Renal cortical epithelial cell (primary cell): ENCODE results near the gene TMEM213. TPM values are rescaled to one million over a fixed set of nuclear protein-coding genes. Genes with fewer than 3 reads are reported as not detected.
"Not testable (repeated sequence)": the region's sequence is repeated elsewhere in the genome, so short reads cannot be mapped to it uniquely, and the experiment has no call there.

ENCODE experiments used
- DNase-seq: peaks from one replicate; pipeline ENCODE4 v3.0.0-alpha.2; 2011; ENCODE audit warnings: low read depth
- total RNA-seq: library from RNA; depleted of rRNA; stranded (reverse); fragments of >200 nt; gene quantifications from 2 replicates; pipeline ENCODE4 v1.2.3, GENCODE V29; 2014

Gene TMEM213
- total RNA-seq, 1 donor from 2014 or later, result 1.2 TPM

GRCh38 chr7:138797046-138797445 lies 748 bp upstream of the TMEM213 start:
- DNase-seq, result not testable (repeated sequence)

DNA sequence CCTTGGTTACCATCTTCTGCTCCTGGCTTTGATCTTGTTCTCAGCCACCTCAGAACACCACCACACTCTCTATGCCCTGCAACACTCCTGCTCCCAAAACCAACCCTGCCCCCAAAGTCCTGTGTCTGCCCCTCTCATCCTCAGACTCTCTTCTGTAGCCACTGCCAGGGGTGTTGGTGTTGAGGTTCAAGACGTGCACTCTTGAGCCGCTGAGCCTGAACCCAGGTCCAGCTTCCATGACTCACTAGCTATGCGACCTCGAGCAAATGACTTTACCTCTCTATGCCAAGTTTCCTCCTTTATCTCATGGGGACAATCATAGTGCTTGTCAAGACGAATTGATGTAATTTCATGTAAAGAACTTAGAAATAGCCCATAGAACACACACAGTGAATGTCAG lies 1.0 kb downstream of the TMEM213 start:
- peak; percentile 25 for DNase-seq

GRCh38 chr7:138799336-138800000 lies 1.7 kb downstream of the TMEM213 start:
- peak; percentile 88 for DNase-seq

- no peak for DNase-seq
Observed at GRCh38 chr7:138801256-138801655, 3.5 kb downstream of the TMEM213 start.

DNA sequence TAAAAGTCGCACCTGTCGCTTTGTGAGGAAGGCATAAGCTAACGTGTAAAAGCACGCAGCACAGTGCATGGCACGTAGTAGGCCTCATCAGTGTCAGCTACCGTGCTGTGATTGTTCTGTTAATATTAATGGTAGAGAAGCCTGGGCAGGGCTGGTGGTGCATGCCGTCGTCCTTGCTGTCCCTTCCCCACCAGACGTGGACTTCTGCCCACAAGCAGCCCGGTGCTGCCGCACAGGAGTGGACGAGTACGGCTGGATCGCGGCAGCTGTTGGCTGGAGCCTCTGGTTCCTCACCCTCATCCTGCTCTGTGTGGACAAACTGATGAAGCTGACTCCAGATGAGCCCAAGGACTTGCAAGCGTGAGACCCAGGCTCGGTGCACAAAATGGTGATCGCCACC lies 4.9 kb downstream of the TMEM213 start:
- DNase-seq, result no peak

DNA sequence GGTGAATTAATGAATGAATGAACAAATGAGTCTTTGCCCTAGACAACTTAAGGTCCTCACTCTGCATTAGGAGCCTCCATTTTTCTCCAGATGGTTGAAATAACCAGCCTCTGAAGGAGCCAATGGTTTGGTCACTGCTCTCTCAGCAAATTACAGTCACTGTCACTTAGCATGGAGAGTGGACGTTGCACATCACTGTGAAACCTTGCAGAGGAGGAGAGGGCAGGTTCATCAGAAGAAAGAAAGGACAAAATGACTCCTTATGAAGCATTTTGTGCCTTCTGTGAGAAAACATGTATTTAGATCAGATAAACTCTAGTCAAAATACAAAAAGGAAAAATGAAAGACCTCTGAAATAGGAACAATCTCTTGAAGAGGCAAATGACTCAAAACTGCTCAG lies 6.8 kb downstream of the TMEM213 start:
- no peak for DNase-seq

GRCh38 chr7:138809346-138809745 lies 11.6 kb downstream of the TMEM213 start:
- no peak for DNase-seq

DNA sequence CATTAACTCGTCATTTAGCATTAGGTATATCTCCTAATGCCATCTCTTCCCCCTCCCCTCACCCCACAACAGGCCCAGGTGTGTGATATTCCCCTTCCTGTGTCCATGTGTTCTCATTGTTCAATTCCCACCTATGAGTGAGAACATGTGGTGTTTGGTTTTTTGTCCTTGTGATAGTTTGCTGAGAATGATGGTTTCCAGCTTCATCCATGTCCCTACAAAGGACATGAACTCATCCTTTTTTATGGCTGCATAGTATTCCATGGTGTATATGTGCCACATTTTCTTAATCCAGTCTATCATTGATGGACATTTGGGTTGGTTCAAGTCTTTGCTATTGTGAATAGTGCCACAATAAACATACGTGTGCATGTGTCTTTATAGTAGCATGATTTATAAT lies 13.5 kb downstream of the TMEM213 start:
- not testable (repeated sequence) for DNase-seq

DNA sequence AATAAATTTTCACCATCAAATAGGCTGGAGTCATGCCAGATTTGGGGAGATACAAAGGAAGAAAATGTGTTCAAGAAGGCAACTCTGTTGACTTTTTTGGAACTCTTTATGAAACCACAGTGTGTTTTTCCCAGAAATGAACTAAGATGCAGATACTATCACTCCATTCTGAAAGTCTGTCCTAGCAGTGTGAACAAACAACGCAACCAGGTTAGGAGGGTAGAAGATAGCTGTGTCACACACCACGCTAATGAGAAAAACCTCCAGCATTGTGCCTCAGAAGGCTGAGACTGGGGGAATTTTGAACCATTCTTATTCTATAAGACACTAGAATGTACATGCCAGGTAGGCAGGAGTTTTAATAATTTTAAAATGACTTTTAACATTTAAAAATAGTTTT lies 16.2 kb downstream of the TMEM213 start:
- DNase-seq, result no peak

DNA sequence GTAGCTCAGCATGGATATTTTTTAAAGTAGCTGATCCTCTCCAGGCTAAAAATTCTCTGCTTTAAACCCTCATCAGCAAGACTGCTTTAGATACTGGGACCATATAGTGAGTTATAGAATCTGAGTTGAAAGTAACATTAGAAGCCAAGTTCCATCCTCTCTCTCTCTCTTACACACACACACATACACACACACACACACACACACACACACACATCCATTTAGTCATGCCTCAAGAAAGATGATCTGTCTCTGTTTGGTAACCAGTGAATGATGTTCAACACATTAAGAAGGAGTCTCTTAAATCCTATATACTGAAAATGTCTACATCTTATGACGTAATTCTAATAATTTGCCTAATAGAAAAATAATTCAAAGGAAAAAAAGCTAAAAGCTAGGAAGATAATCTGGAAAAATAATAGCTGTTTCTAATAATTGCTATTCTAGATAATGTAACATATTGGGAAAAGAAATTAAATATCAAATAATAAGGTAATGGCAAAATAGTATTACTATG lies 17.1 kb downstream of the TMEM213 start:
- peak; percentile 4 for DNase-seq

DNA sequence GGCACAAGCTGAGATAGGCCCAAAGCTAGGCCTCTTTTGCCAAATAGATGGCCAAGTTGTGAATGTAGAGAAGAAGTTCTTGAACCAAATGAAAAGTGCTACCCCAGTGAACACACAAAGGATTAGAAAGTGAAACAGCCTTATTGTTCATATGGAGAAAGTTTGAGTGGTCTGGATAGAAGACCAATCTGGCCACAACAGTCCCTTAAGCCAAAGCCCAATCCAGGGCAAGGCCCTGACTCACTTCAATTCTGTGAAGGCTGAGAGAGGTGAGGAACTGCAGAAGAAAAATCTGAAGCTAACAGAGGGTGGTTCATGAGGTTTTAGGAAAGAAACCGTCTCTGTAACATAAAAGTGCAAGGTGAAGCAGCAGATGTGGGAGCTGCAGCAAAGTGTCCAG lies 18.9 kb downstream of the TMEM213 start:
- no peak for DNase-seq

DNA sequence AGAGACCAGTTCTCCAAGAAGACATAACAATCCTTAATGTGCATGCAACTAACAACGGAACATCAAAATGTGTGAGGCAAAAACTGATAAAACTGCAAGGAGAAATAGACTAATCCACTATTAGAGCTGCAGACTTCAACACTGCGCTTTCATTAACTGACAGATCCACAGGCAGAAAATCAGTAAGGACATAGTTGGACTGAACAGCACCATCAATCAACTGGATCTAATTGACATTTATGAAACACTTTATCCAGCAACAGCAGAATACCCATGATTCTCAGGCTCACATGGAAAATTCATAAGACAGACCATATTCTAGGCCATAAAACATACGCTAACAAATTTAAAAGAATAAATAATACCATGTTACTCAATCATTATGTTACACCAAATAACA lies 21.8 kb downstream of the TMEM213 start:
- DNase-seq, result no peak

GRCh38 chr7:138821912-138822311 lies 24.1 kb downstream of the TMEM213 start:
- no peak for DNase-seq

DNA sequence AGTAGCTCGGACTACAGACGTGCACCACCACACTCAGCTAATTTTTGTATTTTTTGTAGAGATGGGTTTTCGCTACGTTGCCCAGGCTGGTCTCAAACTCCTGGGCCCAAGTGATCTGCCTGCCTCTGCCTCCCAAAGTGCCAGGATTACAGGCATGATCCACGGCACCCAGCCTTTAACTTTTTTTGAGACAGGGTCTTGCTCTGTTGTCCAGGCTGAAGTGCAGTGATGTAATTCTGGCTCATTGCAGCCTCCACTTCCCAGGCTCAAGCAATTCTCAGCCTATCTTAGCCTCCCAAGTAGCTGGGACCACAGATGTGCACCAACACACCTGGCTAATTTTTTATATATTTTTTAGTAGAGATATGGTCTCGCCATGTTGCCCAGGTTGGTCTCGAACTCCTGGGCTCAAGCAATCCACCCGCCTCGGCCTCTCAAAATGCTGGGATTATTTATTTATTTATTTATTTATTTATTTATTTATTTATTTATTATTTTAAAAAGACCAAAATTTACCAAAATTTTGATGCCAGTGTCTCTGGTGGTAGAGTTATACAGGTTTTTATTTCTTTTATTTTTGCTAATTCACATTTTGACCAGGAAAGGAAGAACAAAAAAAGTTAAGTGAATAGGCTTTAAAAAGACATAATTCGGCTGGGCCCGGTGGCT lies 25.2 kb downstream of the TMEM213 start:
- DNase-seq, result no peak

- DNase-seq, result no peak
Observed at GRCh38 chr7:138825049-138825721, 27.4 kb downstream of the TMEM213 start.

DNA sequence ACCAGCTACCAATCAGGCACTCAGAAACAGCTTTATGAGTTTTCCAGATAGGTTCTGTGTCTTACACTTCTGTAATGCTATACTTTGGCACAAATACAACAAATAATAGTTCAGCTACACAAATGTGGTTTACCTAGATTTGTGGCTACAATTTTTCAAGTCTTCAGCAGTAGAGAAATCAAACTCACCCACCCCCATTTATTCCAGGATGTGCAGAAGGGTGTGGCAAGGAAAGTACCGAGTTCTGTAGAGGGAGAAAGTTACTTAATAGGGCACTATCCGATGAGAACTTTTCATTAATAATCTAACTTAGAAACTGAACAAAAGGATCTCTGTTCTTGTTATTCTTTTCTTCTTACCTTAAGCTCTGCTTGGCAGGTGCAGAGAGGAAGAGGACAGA lies 30.5 kb downstream of the TMEM213 start:
- no peak for DNase-seq

DNA sequence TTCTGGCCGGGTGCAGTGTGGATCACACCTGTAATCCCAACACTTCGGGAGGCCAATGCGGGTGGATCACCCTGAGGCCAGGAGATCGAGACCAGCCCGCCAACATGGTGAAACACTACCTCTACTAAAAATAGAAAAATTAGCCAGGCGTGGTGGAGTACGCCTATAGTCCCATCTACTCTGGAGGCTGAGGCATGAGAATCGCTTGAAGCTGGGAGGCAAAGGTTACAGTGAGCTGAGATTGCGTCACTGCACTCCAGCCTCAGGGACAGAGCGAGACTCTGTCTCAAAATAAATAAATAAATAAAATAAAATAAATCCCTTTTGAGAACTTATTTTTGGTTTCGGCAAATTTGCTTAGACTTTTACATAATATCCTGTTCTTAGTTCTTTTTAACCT lies 31.5 kb downstream of the TMEM213 start:
- no peak for DNase-seq

DNA sequence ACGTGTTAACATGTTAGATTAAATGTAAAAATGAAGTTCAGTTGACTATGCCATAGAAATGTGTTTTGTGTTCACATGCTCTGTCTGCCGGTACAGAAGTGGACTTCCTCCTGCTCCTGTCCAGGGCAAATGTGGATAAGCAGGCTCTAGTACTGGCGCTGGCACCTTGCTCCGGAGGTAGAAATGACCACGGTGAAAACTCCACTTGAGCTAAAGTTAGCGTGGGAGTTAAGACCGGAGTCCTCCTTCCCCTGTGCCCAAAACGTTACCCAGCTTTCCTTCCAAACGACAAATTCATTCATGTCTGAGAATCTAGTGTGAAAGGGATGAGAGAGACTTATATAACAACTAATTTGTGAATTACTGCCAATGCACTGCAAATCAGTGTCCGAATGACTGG lies 35.2 kb downstream of the TMEM213 start:
- no peak for DNase-seq

DNA sequence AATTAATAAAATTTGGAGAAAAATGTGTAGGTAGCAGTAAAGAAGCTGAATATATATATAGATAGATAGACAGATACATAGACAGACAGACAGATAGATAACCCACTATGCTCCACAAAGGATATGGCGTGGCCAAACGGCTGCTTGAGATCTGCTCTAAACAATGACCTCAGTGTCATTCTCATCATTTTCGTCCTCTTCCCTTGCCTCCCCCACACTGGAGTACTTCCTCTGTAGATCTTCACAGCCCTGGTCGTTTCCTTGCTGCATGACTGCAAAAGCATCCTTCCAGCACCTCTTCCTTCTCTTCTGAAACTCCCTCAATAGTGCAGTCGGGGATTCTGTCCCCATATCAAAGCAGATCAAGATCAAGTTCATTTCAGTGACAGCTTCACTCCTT lies 35.8 kb downstream of the TMEM213 start:
- DNase-seq, result no peak

GRCh38 chr7:138834583-138834982 lies 36.8 kb downstream of the TMEM213 start:
- DNase-seq, result no peak

DNA sequence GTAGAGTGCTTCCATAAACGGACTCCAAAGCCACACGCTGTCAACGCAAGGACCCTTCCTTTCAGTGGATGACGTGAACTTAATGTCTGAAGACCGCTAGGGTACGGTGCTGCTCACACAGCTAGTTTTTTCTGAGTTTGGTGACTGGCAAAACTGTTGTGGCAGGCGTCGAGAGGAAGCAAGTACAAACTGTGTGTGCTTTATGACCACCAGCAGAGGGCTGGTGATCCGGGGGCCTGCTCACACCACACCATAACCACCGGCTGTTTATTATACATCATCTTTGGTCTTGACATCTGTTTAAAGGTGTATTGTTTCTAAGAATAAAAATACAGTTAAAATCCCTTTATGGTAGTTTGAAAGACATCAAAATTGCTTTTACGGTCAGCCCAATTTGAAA lies 37.3 kb downstream of the TMEM213 start:
- no peak for DNase-seq

GRCh38 chr7:138837627-138838026 lies 39.8 kb downstream of the TMEM213 start:
- no peak for DNase-seq

GRCh38 chr7:138838166-138838565 lies 40.4 kb downstream of the TMEM213 start:
- DNase-seq, result no peak
